Right lobe of liver (tissue), 4 donors: ENCODE measurements around the gene TEX35.

Source experiments
- CTCF ChIP-seq, 4 donors: fragments of 200-600 bp in 3 of 4; fragments of 450-650 bp in 1 of 4; IDR thresholded peaks; one replicate each; pipeline versions ENCODE4 v1.5.1 to v1.8.0; 2016 to 2022; ENCODE audit warnings: antibody characterized with exemption in 4 of 4, mild to moderate bottlenecking in 2 of 4
- POLR2A ChIP-seq: fragments of 450-650 bp; IDR thresholded peaks from one replicate; pipeline ENCODE4 v1.6.1; 2017; ENCODE audit warnings: antibody characterized with exemption, mild to moderate bottlenecking
- donor health status: DM: no; HTN: no; CAD: no.
- donor health status: DM: no; HTN: no; CAD: no.
- donor health status: DM: no; HTN: yes; CAD: no.

- TF ChIP-seq CTCF (IDR thresholded peaks at IDR 0.05): no peak
- TF ChIP-seq POLR2A: no peak
Measured at GRCh38 chr1:178504286-178504685, 8.6 kb upstream of the TEX35 start.
